Stomach (tissue), 9 donors: ENCODE data around the gene PPP2R5D. TPM values are rescaled to one million over a fixed set of nuclear protein-coding genes. Genes with fewer than 3 reads are reported as not detected.
A peak's percentile ranks its signal among the peaks of the same experiment; 100 is the strongest.

Source experiments
- DNase-seq, 2 donors: peaks; one replicate each; pipeline versions ENCODE4 v3.0.0 to v3.0.0-alpha.2; 2013 to 2019
- H3K27ac ChIP-seq, 5 donors: fragments of 200-600 bp in 4 of 5; sonication (generic) in 4 of 5; one replicate each; pipeline ENCODE4 v1.5.1; 2013 to 2019; ENCODE audit warnings: mild to moderate bottlenecking in 1 of 5, moderate library complexity in 1 of 5
- H3K27me3 ChIP-seq, 3 donors: fragments of 200-600 bp; sonication (generic); one replicate each; pipeline ENCODE4 v1.5.1; 2017 to 2019; ENCODE audit warnings: mixed run types in 1 of 3
- H3K36me3 ChIP-seq, 4 donors: fragments of 200-600 bp; sonication (generic); 1 replicate in 3 of 4; 2 replicates in 1 of 4; pipeline ENCODE4 v1.5.1; 2016 to 2019
- H3K4me1 ChIP-seq, 4 donors: fragments of 200-600 bp; sonication (generic); one replicate each; pipeline ENCODE4 v1.5.1; 2016 to 2019
- H3K4me3 ChIP-seq, 4 donors: fragments of 200-600 bp; sonication (generic) in 3 of 4; one replicate each; pipeline ENCODE4 v1.5.1; 2016 to 2019; ENCODE audit warnings: mild to moderate bottlenecking in 1 of 4
- H3K9me3 ChIP-seq, 4 donors: fragments of 200-600 bp; sonication (generic); one replicate each; pipeline ENCODE4 v1.5.1; 2016 to 2019
- EP300 ChIP-seq: sonication (generic); formaldehyde crosslinking; IDR thresholded peaks from one replicate; pipeline ENCODE4 v1.6.1; 2017; ENCODE audit warnings: antibody characterized with exemption
- POLR2A ChIP-seq, 4 donors: fragments of 450-650 bp; IDR thresholded peaks; one replicate each; pipeline ENCODE4 v1.6.1; 2016; ENCODE audit warnings: antibody characterized with exemption in 4 of 4, control low read depth in 2 of 4, mild to moderate bottlenecking in 1 of 4, moderate library complexity in 1 of 4
- POLR2AphosphoS5 ChIP-seq, 3 donors: sonication (generic); formaldehyde crosslinking; IDR thresholded peaks; one replicate each; pipeline ENCODE4 v1.6.1; 2016; ENCODE audit warnings: antibody characterized with exemption in 3 of 3
- WGBS, 5 donors: extraction: QIAGEN DNeasy Blood & Tissue Kit in 3 of 5; methylation state at CpG; one replicate each; pipeline versions ENCODE4 v1.1.5 to v1.1.7; 2013 to 2018; 5-methylcytosine and 5-hydroxymethylcytosine counted together
- intact Hi-C: fragments of 100-400 bp; cut with DNase I; formaldehyde crosslinking; loops from one replicate; pipeline ENCODE4 v1.15.1; 2023; ENCODE audit warnings: low total_unique reads
- polyA plus RNA-seq, 3 donors: library from polyadenylated mRNA; stranded (reverse); fragments of 200-250 nt; gene quantifications; one replicate each; pipeline ENCODE4 v1.2.3, GENCODE V29; 2013
- total RNA-seq, 5 donors: library from RNA; depleted of rRNA; stranded (reverse); fragments of >200 nt; gene quantifications; one replicate each; pipeline versions ENCODE4 v1.1.0 to v1.2.3, GENCODE V29; 2014 to 2016
- TF ChIP-seq, protein P1 (sequence below), 7 experiments: fragments of 450-650 bp in 4 of 7; fragments of 200-600 bp in 3 of 7; sonication (generic) in 3 of 7; IDR thresholded peaks; one replicate each; pipeline ENCODE4 v1.5.1; 2016 to 2019; ENCODE audit warnings: antibody characterized with exemption in 7 of 7, control low read depth in 2 of 7, mild to moderate bottlenecking in 1 of 7
- donor health status: healthy with polysubstance abuse.
- donor health status: Bipolar disorder and iron deficiency.
- donor health status: healthy.

The PPP2R5D gene
- total and polyA plus RNA-seq, 8 donors, result 19.6 to 517 (median 24.1) TPM

GRCh38 chr6:42937548-42938427, 46.6 kb upstream of the PPP2R5D start:
- intact Hi-C loops, result no loop called here
- WGBS, 5 donors, result 87 to 92% (median 90%) methylated on average over 12 to 13 of the region's 13 CpGs

GRCh38 chr6:42938428-42938796, 46.0 kb upstream of the PPP2R5D start:
- no peak for DNase-seq
- peak overlapping the region in 1 of 5 donors; percentile 61 for H3K27ac ChIP-seq
- WGBS, 5 donors, result 90 to 95% (median 91%) methylated on average over 5 of the region's 5 CpGs
- no peak for TF ChIP-seq EP300
- TF ChIP-seq, protein P1, sequence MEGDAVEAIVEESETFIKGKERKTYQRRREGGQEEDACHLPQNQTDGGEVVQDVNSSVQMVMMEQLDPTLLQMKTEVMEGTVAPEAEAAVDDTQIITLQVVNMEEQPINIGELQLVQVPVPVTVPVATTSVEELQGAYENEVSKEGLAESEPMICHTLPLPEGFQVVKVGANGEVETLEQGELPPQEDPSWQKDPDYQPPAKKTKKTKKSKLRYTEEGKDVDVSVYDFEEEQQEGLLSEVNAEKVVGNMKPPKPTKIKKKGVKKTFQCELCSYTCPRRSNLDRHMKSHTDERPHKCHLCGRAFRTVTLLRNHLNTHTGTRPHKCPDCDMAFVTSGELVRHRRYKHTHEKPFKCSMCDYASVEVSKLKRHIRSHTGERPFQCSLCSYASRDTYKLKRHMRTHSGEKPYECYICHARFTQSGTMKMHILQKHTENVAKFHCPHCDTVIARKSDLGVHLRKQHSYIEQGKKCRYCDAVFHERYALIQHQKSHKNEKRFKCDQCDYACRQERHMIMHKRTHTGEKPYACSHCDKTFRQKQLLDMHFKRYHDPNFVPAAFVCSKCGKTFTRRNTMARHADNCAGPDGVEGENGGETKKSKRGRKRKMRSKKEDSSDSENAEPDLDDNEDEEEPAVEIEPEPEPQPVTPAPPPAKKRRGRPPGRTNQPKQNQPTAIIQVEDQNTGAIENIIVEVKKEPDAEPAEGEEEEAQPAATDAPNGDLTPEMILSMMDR (IDR thresholded peaks at IDR 0.05), result no peak
- no peak for TF ChIP-seq POLR2AphosphoS5 (IDR thresholded peaks at IDR 0.05)
- no peak for TF ChIP-seq POLR2A (IDR thresholded peaks at IDR 0.05)
- H3K4me1 ChIP-seq, result peaks cover 0 to 29% (median 6%) of the 10 kb centered on the region in 4 donors
- intact Hi-C loops, result no loop called here
- H3K4me3 ChIP-seq, result no peak overlapping the region
- H3K27me3 ChIP-seq, result no peaks in the 10 kb centered on the region
- peaks cover 32 to 97% (median 92%) of the 10 kb centered on the region in 4 donors for H3K36me3 ChIP-seq
- no peaks in the 10 kb centered on the region for H3K9me3 ChIP-seq

More at GRCh38 chr6:42937548-42938427, 46.6 kb upstream of the PPP2R5D start:
- Histone ChIP-seq H3K4me3 (no peak overlapping the region), H3K4me1 (peaks cover 0 to 35% (median 12%) of the 10 kb centered on the region in 4 donors), H3K27ac (no peak overlapping the region), H3K27me3 (no peaks in the 10 kb centered on the region), H3K36me3 (peaks cover 32 to 91% (median 87%) of the 10 kb centered on the region in 4 donors), H3K9me3 (no peaks in the 10 kb centered on the region)
- no peak for TF ChIP-seq EP300
- no peak for TF ChIP-seq POLR2A (IDR thresholded peaks at IDR 0.05)
- TF ChIP-seq, protein P1 (IDR thresholded peaks at IDR 0.05), result no peak
- no peak for TF ChIP-seq POLR2AphosphoS5 (IDR thresholded peaks at IDR 0.05)
- DNase-seq, result no peak

DNA sequence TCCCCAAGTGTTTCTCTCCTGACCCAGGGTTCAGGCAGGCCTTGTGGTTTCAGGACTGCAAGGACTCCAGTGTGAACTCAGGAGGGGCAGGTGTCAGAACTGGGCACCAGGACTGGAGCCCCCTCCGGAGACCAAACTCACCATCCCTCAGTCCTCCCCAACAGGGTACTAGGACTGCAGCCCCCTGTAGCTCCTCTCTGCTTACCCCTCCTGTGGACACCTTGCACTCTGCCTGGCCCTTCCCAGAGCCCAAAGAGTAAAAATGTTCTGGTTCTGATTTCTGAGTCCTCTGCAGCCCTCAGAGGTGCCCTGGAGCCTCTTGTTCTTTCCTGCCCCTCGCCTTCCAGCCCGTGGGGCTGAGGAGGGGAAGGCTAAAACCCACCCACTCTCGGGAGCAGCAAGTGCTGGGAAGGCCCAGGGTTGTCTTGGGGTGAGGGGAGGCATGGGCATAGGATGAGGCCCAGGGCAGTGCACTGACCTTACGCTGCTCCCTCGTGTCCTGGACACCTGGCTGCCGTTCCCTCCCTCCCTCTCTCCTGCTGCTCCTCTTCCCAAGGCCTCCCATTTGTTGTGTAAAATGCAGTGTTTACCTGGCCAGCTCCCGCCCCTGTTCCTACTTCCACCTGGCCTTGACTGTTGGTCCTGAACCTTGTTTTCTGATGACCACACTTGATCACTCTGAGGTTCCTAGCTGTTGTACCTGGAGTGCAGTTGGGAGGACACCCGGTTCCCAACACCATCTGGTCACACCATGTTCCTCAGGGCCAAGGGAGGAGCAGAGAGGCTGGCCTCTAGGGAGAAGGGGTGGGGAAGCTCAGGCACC, 45.2 kb upstream of the PPP2R5D start:
- intact Hi-C loops, result no loop called here
- no peak for DNase-seq
- no peak overlapping the region for H3K4me3 ChIP-seq
- H3K36me3 ChIP-seq, result peaks cover 32 to 99% (median 96%) of the 10 kb centered on the region in 4 donors
- peak overlapping the region in 4 of 5 donors; percentile 20 to 61 (median 38) for H3K27ac ChIP-seq
- peaks cover 0 to 21% (median 3%) of the 10 kb centered on the region in 4 donors for H3K4me1 ChIP-seq
- TF ChIP-seq, protein P1 (IDR thresholded peaks at IDR 0.05), result no peak
- TF ChIP-seq POLR2A (IDR thresholded peaks at IDR 0.05) (no peak), POLR2AphosphoS5 (IDR thresholded peaks at IDR 0.05) (no peak), EP300 (no peak)
- 72 to 80% (median 78%) methylated on average over 9 of the region's 9 CpGs for WGBS, 5 donors
- H3K27me3 ChIP-seq, result no peaks in the 10 kb centered on the region
- H3K9me3 ChIP-seq, result no peaks in the 10 kb centered on the region

DNA sequence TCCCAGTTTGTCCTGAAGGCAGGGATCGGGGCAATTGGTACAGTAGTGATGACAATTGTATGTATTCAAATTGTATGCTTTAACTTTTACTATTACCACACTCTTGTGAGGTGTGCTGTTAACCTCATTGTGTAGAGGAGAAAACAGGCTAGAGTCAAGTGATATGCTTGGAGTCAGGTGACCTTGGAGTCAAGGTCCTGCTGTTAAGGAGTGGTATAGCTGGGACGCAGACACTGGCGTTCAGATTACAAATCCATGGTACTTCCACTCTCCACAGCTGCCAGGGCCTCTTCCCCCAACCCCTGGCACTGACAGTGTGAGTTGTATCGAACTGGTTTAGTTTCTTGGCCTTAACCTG, 44.6 kb upstream of the PPP2R5D start:
- TF ChIP-seq POLR2A (IDR thresholded peaks at IDR 0.05) (no peak), POLR2AphosphoS5 (IDR thresholded peaks at IDR 0.05) (no peak)
- TF ChIP-seq, protein P1 (IDR thresholded peaks at IDR 0.05), result no peak
- Histone ChIP-seq H3K9me3 (no peaks in the 10 kb centered on the region), H3K27ac (peak overlapping the region in 3 of 5 donors; percentile 20 to 44 (median 32)), H3K4me1 (peaks cover 0 to 15% (median 3%) of the 10 kb centered on the region in 4 donors), H3K36me3 (peaks cover 32 to 97% (median 95%) of the 10 kb centered on the region in 4 donors), H3K4me3 (no peak overlapping the region), H3K27me3 (no peaks in the 10 kb centered on the region)
- 65 to 80% (median 70%) methylated on average over 4 of the region's 4 CpGs for WGBS, 5 donors
- DNase-seq, result peak in 1 of 2 donors; percentile 35
- intact Hi-C loops, result no loop called here
